HG02840 (cell line): ENCODE measurements around the gene ARHGAP25.

ENCODE experiments used
- ATAC-seq: cut with Tn5 transposase; IDR thresholded peaks from one replicate; pipeline ENCODE4 v1.9.1; 2021; ENCODE audit warnings: mild to moderate bottlenecking, moderate library complexity, moderate number of reproducible peaks; ENCODE audit not compliant: unreplicated experiment, low FRiP score

Gene ARHGAP25

GRCh38 chr2:68854476-68854875 lies 119.9 kb downstream of the ARHGAP25 start:
- ATAC-seq: no peak

GRCh38 chr2:68855550-68855949 lies 120.9 kb downstream of the ARHGAP25 start:
- ATAC-seq: no peak

- ATAC-seq: no peak
These were observed 122.7 kb downstream of the ARHGAP25 start for GRCh38 chr2:68857202-68857845.

GRCh38 chr2:68857855-68858456 lies 123.3 kb downstream of the ARHGAP25 start:
- ATAC-seq: no peak

DNA sequence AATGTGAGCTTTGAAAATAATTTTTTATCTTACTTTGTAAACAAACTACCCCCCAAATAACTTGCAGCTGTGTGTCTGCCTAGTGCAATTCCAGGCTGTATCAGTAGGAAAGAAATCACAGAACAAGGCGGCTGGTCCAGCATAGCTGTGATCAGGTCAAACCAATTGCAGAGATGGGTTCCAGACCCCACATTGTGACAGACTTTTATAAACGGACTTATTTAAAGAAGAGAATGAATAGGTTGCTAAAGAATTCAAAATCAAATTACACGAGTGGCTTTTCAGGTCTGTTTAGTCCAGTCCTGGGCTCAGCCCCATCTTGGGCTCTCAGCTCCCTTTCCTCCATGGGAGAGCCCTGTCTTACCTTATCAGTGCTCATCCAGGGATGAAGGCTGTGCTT lies 125.5 kb downstream of the ARHGAP25 start:
- no peak for ATAC-seq

- ATAC-seq: no peak
These were observed 126.7 kb downstream of the ARHGAP25 start for GRCh38 chr2:68861330-68861729.

- no peak for ATAC-seq
These were observed 128.3 kb downstream of the ARHGAP25 start for GRCh38 chr2:68862889-68863288.

DNA sequence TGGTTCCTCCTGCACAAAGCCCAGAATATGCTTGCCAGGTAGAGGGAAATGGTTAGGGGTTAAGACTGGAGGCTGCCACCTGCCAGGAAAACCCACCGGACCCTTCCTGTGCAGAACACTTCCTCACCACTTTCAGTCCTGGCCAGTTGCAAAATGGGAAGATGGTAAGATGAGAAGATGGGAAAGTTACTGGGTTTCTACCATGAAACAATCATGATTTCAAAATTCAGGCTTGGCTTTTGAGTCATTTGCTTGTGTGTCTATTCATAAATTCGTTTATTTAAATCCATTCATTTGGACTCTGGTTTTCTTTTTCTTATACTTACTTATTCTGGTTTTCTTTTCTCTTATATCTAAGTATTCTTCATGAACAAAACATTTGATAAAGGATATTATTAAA lies 129.4 kb downstream of the ARHGAP25 start:
- ATAC-seq: no peak

- ATAC-seq: no peak
These were observed 130.5 kb downstream of the ARHGAP25 start for GRCh38 chr2:68865108-68865507.

- no peak for ATAC-seq
These were observed 135.6 kb downstream of the ARHGAP25 start for GRCh38 chr2:68870215-68870614.

DNA sequence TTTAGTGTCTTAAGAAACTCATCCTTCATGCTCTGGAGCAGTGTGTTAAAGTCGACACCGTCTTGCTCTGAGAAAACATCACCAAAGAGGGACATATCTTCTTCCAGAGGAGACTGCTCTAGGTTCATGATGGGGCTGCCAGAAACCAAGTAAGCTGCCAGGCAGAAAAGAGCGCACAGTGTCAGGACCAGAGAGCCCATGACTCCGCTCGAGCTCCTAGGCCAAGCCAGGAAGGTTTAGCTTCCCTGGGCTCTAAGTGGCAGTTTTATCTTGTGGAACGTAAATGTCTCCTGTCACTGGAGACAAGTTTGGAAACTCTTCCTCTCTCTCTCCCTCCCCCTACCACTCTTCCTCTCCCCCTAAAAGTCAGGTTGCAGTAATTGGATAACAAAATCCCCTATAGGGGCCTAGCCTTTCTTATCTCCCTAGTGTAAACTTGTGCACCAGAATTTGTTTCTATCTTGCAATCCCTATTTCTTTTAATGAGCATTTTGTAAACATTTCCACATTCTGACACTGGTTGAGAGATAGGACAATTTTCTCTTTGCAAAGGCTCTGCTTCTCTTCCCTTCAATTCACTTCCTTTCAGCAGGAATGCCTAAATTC lies 136.7 kb downstream of the ARHGAP25 start, which contains the start of gene BMP10:
TSS of gene BMP10 (minus strand) at position 239 of the 606 bp plus-strand sequence. CDS start at position 200, 39 bp downstream.
- no peak for ATAC-seq
